Measurements from ENCODE around the gene PNLIPRP1.

Gene PNLIPRP1

GRCh38 chr10:116590590-116591444 lies at the start of gene PNLIPRP1:
PNLIPRP1 (plus strand) TSS chr10:116590959; CDS start chr10:116591130, 171 bp downstream.
- DNase-seq = no peak

- DNase-seq = no peak
Measured at GRCh38 chr10:116542007-116542677, 48.6 kb upstream of the PNLIPRP1 start.

- DNase-seq = no peak
Measured at GRCh38 chr10:116545122-116545521, 45.6 kb upstream of the PNLIPRP1 start.

- no peak for DNase-seq
Measured at GRCh38 chr10:116545756-116546155, 45.0 kb upstream of the PNLIPRP1 start, which contains the start of gene PNLIP. PNLIP (plus strand) TSS chr10:116545931; CDS start chr10:116546093, 162 bp downstream.

- DNase-seq = no peak
Measured at GRCh38 chr10:116548301-116548700, 42.5 kb upstream of the PNLIPRP1 start.

GRCh38 chr10:116553378-116553980 lies 37.3 kb upstream of the PNLIPRP1 start:
- DNase-seq = no peak

GRCh38 chr10:116554628-116555027 lies 36.1 kb upstream of the PNLIPRP1 start:
- DNase-seq = no peak

GRCh38 chr10:116555880-116556279 lies 34.9 kb upstream of the PNLIPRP1 start:
- DNase-seq = no peak

GRCh38 chr10:116557305-116557880 lies 33.4 kb upstream of the PNLIPRP1 start:
- DNase-seq = no peak

GRCh38 chr10:116565534-116565933 lies 25.2 kb upstream of the PNLIPRP1 start:
- DNase-seq = no peak

GRCh38 chr10:116566932-116567331 lies 23.8 kb upstream of the PNLIPRP1 start:
- DNase-seq = no peak

- no peak for DNase-seq
Measured at GRCh38 chr10:116567335-116567734, 23.4 kb upstream of the PNLIPRP1 start.

GRCh38 chr10:116574797-116575196 lies 16.0 kb upstream of the PNLIPRP1 start:
- DNase-seq = no peak

GRCh38 chr10:116587878-116588591 lies 2.7 kb upstream of the PNLIPRP1 start:
- no peak for DNase-seq

GRCh38 chr10:116588995-116589394 lies 1.8 kb upstream of the PNLIPRP1 start:
- DNase-seq = no peak

GRCh38 chr10:116589926-116590325 lies 833 bp upstream of the PNLIPRP1 start:
- DNase-seq = no peak

- DNase-seq = no peak
Measured at GRCh38 chr10:116593139-116593740, 2.5 kb downstream of the PNLIPRP1 start.

- DNase-seq = no peak
Measured at GRCh38 chr10:116594525-116595035, 3.8 kb downstream of the PNLIPRP1 start.

- no peak for DNase-seq
Measured at GRCh38 chr10:116596062-116596461, 5.3 kb downstream of the PNLIPRP1 start.

- no peak for DNase-seq
Measured at GRCh38 chr10:116597543-116597942, 6.8 kb downstream of the PNLIPRP1 start.

GRCh38 chr10:116598329-116598728 lies 7.6 kb downstream of the PNLIPRP1 start:
- DNase-seq = no peak

GRCh38 chr10:116599991-116600390 lies 9.2 kb downstream of the PNLIPRP1 start:
- no peak for DNase-seq

Measured in NCI-H187 (cell line).